SK-N-SH treated with all-trans-retinoic acid at 6 μM for 48 hours (cell line): Measurements from ENCODE around the gene CRABP2.

ENCODE experiments used
- ATAC-seq: fragments of 200-7000 bp; cut with Tn5 transposase; 3 replicates; pipeline ENCODE4 v1.9.1; 2020; ENCODE audit warnings: mild to moderate bottlenecking, moderate library complexity
- ARNTL ChIP-seq: fragments of 450-650 bp; formaldehyde crosslinking; IDR thresholded peaks from 2 replicates; pipeline ENCODE4 v1.5.0; 2020; ENCODE audit warnings: low read depth, mild to moderate bottlenecking, moderate library complexity, borderline replicate concordance
- ESRRG ChIP-seq: fragments of 250-450 bp; sonication (Bioruptor Pico); IDR thresholded peaks from 2 replicates; pipeline ENCODE4 v1.6.1; 2021; ENCODE audit warnings: mild to moderate bottlenecking
- GLIS3 ChIP-seq: fragments of 250-450 bp; sonication (Bioruptor Pico); IDR thresholded peaks from 2 replicates; pipeline ENCODE4 v1.5.0; 2020; ENCODE audit warnings: mild to moderate bottlenecking, moderate library complexity
- OSR1 ChIP-seq: fragments of 250-450 bp; sonication (Bioruptor Pico); IDR thresholded peaks from 2 replicates; pipeline ENCODE4 v1.8.0; 2022; ENCODE audit warnings: moderate library complexity, mild to moderate bottlenecking, inconsistent platforms
- PPARA ChIP-seq: fragments of 250-450 bp; sonication (Bioruptor Pico); IDR thresholded peaks from 2 replicates; pipeline ENCODE4 v1.5.0; 2020; ENCODE audit warnings: mild to moderate bottlenecking, borderline replicate concordance
- RARB ChIP-seq: fragments of 250-450 bp; sonication (Bioruptor Pico); IDR thresholded peaks from 2 replicates; pipeline ENCODE4 v1.8.0; 2021; ENCODE audit warnings: mild to moderate bottlenecking, moderate library complexity
- TCF4 ChIP-seq: fragments of 250-450 bp; sonication (Bioruptor Pico); IDR thresholded peaks from 2 replicates; pipeline ENCODE4 v1.8.0; 2021; ENCODE audit warnings: mild to moderate bottlenecking, moderate library complexity, borderline replicate concordance
- TOX ChIP-seq: fragments of 250-450 bp; sonication (Bioruptor Pico); IDR thresholded peaks from 2 replicates; pipeline ENCODE4 v1.8.0; 2021; ENCODE audit warnings: mild to moderate bottlenecking, moderate library complexity, borderline replicate concordance
- ZC3H10 ChIP-seq: fragments of 250-450 bp; sonication (Bioruptor Pico); IDR thresholded peaks from 2 replicates; pipeline ENCODE4 v1.5.1; 2021; ENCODE audit warnings: mild to moderate bottlenecking, moderate library complexity
- ZFP3 ChIP-seq: fragments of 250-450 bp; sonication (Bioruptor Pico); IDR thresholded peaks from 2 replicates; pipeline ENCODE4 v1.5.0; 2020; ENCODE audit warnings: mild to moderate bottlenecking, moderate library complexity
- ZNF70 ChIP-seq: fragments of 450-650 bp; formaldehyde crosslinking; IDR thresholded peaks from 2 replicates; pipeline ENCODE4 v1.5.0; 2020; ENCODE audit warnings: mild to moderate bottlenecking, moderate library complexity
- ZNF8 ChIP-seq: fragments of 450-650 bp; formaldehyde crosslinking; IDR thresholded peaks from 2 replicates; pipeline ENCODE4 v1.5.0; 2020; ENCODE audit warnings: mild to moderate bottlenecking, moderate library complexity
- TF ChIP-seq, protein P1 (sequence below): fragments of 250-450 bp; sonication (Bioruptor Pico); IDR thresholded peaks from 2 replicates; pipeline ENCODE4 v1.5.1; 2021; ENCODE audit warnings: mild to moderate bottlenecking, moderate library complexity
- TF ChIP-seq, protein P2 (sequence below): fragments of 250-450 bp; sonication (Bioruptor Pico); IDR thresholded peaks from 2 replicates; pipeline ENCODE4 v1.5.1; 2020; ENCODE audit warnings: low read depth, mild to moderate bottlenecking, moderate library complexity
- TF ChIP-seq, protein P3 (sequence below): fragments of 250-450 bp; sonication (Bioruptor Pico); IDR thresholded peaks from 2 replicates; pipeline ENCODE4 v1.5.0; 2020; ENCODE audit warnings: mild to moderate bottlenecking, moderate library complexity
- TF ChIP-seq, protein P4 (sequence below): fragments of 250-450 bp; sonication (Bioruptor Pico); IDR thresholded peaks from 2 replicates; pipeline ENCODE4 v1.8.0; 2021; ENCODE audit warnings: low read depth, mild to moderate bottlenecking, moderate library complexity, borderline replicate concordance
- TF ChIP-seq, protein P5 (sequence below): fragments of 250-450 bp; sonication (Bioruptor Pico); IDR thresholded peaks from 2 replicates; pipeline ENCODE4 v1.8.0; 2020; ENCODE audit warnings: mild to moderate bottlenecking, moderate library complexity, borderline replicate concordance

Gene CRABP2

DNA sequence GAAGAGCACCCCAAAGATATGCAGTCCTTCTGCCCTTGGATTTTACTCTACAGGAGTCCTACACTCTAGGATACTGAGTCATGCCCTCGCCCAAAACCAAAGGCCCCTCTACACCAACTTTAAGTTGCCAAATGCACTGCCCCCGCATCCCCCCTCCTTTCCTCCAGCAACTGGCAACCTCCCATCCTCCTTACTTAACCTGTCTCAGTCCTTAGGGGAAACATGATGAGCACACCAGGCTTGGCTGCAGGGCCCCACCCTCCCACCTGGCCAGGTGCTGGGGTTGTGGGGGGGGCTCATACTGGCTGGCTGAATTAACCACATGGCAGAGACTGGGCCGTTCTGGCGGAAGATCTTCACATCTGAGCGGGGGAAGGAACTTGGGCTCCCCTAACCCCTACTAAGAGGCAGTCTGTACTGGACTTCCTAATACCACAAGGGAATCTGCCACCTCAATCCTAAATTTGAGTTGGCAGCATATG, 44.8 kb upstream of the CRABP2 start:
- no peak for TF ChIP-seq PPARA
- no peak for TF ChIP-seq ZC3H10 (CRISPR knock-in tag)
- no peak for TF ChIP-seq ESRRG (CRISPR knock-in tag)
- no peak for TF ChIP-seq ZNF8 (CRISPR knock-in tag)
- no peak for TF ChIP-seq ARNTL (CRISPR knock-in tag)
- TF ChIP-seq RARB (CRISPR knock-in tag) = no peak
- TF ChIP-seq ZFP3 = no peak
- TF ChIP-seq TCF4 = no peak
- TF ChIP-seq, protein P1, sequence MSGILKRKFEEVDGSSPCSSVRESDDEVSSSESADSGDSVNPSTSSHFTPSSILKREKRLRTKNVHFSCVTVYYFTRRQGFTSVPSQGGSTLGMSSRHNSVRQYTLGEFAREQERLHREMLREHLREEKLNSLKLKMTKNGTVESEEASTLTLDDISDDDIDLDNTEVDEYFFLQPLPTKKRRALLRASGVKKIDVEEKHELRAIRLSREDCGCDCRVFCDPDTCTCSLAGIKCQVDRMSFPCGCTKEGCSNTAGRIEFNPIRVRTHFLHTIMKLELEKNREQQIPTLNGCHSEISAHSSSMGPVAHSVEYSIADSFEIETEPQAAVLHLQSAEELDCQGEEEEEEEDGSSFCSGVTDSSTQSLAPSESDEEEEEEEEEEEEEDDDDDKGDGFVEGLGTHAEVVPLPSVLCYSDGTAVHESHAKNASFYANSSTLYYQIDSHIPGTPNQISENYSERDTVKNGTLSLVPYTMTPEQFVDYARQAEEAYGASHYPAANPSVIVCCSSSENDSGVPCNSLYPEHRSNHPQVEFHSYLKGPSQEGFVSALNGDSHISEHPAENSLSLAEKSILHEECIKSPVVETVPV (CRISPR knock-in tag) = no peak
- ATAC-seq = no peak

DNA sequence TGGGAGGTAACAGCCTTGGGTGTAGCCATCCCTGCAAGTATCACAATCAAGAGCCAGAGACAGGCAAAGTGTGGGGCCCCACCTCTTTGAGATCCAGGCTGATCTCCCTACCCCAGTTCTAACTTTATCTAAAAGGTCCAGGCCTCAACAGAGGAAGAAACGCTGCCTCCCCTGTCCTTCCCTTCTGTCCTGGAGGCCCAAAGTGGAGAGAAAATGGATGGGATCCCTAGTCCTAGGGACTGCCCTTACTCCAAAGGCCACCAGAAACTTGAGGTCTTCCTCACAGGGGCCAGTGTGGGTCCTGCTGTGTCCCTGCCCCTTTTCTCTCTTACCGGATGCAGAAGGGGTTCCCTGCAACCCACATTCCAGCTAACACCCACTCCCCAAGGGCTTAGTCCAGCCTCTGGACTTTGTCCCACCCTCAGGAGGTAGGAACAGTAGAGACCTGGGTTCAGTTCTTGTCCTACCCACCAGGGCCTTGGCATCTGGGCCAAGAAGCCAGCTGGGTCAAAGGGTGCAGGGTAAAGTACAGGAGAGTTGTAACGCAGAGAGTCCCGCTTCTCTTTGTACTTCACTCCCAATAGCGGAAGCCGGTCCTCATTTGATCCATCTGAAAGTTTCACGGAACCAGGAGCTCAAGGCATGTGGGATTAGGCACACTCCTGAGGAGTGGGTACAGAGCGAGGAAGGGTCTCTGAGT, 44.2 kb upstream of the CRABP2 start:
- ATAC-seq = no peak
- TF ChIP-seq ZNF8 (CRISPR knock-in tag) (no peak), GLIS3 (no peak), ZNF70 (CRISPR knock-in tag) (no peak)

DNA sequence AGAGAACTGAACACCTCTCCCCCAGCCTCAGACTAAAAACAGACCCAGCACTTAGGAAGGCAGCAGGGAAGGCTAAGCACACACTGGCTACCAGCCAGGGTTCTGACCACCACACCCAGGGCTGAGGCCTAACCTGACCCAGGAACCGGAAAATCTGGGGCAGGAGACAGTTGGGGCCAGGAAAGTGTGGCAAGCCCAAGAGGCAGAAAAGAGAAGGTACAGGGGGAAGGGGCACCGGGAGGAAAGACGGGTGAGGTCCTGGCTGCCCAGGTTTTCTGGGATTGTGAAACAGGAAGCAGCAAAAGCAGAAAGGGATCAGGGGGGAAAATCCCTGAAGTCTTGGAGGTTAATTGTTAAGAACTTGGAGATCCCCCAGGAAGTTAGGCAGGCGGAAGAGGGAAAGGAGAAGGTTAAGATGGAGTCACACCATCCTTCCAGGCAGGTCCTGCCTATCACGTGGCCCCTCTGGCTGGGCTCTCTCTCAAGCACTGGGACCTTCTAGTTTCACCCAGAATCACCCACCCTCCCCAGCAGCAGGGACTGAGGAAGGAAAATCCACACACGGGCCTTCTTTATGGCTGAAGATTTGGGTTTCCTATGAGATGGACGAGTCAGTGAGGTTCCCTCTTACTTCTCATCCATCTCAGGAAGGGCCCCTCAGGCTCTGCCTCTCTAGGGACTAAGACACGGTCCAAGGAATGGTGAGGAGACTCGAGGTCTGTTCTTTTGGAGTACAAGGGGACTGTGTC, 43.5 kb upstream of the CRABP2 start:
- ATAC-seq = peak; percentile 0; the same call in 1 of the 3 replicates
- TF ChIP-seq, protein P2, sequence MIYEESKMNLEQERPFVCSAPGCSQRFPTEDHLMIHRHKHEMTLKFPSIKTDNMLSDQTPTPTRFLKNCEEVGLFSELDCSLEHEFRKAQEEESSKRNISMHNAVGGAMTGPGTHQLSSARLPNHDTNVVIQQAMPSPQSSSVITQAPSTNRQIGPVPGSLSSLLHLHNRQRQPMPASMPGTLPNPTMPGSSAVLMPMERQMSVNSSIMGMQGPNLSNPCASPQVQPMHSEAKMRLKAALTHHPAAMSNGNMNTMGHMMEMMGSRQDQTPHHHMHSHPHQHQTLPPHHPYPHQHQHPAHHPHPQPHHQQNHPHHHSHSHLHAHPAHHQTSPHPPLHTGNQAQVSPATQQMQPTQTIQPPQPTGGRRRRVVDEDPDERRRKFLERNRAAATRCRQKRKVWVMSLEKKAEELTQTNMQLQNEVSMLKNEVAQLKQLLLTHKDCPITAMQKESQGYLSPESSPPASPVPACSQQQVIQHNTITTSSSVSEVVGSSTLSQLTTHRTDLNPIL (CRISPR knock-in tag) = no peak
- TF ChIP-seq ZC3H10 (CRISPR knock-in tag) = no peak

DNA sequence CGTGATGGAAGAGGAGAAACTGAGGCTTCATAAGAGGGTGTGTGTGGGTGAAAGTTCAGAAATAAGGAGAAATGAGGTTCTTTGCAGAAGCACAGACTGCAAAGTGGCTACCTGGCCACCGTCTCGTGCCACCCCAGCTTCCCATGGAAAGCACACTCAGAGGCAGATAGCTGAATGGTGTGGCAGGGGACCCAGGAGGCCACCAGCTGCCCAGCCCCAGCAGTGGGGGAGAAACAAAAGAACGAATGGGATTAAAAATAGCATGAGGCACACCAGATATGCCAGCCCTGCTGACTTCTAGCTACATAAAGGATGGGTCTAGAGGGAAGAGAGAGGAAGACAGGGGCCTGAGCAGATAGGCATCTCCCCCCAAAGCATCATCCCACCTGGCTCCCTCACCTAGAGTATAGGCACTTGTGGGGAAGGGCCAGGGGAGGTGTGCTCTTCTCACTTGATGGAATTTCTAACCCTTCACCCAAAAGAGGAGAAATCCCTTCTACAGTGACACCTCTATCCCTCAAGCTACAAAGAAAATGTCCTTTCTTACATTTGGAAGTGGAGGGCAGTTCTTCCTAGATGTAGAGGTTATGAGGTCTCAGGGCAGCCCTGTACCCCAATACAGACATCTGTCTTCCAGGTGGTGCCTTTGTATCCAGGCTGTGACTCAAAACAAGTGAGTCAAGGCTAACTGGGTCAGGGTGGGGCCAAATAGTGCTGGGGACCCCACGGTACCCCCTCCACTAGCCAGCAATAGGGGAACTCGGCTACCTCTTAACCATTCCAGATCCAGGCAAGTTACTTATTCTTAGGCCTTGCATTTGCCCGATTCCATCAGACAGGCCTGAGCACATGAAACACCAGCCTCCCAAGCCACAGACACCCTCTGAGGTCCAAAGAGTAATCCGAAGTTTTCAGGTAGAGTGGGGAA, 42.6 kb upstream of the CRABP2 start:
- ATAC-seq = peak; percentile 2; the same call in 1 of the 3 replicates
- TF ChIP-seq OSR1 (CRISPR knock-in tag) (0 out of 2 replicates have a peak, but pooled peaks have one; percentile 29), ZNF8 (CRISPR knock-in tag) (no peak)

DNA sequence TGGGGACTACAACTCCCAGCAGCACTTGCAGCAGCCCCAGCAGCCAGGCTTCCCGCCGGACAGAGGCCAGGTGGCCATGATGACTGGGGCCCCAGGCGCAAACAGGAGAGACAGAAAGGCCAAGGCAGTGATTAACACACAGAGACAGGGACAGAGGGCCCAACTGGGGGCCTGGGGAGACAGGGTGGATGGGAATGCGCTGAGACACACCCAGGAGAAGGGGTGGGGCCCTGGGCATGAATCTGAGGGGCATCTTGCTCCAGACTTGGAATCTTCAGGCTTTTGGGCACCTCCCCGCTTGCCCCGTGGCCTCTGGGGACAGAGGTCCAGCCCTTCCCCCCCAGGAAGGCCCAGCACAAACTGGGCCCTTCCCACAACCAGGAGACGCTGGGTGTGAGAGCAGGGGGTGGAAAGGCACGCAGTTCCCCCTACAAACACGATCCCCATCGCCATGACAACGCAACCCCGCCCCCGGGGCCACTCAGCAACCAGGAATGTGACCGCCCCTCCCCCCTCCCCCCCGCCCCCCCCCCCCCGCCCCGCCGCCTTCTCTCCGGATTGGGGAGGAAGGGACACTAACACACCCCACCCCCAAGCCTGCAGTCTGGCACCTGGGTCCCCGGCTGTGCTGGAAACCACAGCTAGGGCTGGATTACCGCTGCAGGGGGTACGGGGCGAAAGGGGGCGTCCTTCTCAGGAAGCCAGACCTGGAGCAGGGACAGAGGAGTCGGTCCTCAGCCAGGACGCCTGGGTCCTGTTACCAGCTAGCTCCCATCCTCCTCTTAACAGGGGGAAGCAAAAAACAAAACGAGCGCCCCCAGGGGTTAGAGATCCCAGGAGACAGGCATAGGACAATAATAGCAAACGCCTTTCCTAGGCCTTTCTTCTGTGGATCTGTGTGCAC, 41.6 kb upstream of the CRABP2 start:
- no peak for TF ChIP-seq TCF4
- TF ChIP-seq, protein P3, sequence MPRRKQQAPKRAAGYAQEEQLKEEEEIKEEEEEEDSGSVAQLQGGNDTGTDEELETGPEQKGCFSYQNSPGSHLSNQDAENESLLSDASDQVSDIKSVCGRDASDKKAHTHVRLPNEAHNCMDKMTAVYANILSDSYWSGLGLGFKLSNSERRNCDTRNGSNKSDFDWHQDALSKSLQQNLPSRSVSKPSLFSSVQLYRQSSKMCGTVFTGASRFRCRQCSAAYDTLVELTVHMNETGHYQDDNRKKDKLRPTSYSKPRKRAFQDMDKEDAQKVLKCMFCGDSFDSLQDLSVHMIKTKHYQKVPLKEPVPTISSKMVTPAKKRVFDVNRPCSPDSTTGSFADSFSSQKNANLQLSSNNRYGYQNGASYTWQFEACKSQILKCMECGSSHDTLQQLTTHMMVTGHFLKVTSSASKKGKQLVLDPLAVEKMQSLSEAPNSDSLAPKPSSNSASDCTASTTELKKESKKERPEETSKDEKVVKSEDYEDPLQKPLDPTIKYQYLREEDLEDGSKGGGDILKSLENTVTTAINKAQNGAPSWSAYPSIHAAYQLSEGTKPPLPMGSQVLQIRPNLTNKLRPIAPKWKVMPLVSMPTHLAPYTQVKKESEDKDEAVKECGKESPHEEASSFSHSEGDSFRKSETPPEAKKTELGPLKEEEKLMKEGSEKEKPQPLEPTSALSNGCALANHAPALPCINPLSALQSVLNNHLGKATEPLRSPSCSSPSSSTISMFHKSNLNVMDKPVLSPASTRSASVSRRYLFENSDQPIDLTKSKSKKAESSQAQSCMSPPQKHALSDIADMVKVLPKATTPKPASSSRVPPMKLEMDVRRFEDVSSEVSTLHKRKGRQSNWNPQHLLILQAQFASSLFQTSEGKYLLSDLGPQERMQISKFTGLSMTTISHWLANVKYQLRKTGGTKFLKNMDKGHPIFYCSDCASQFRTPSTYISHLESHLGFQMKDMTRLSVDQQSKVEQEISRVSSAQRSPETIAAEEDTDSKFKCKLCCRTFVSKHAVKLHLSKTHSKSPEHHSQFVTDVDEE (CRISPR knock-in tag) = no peak
- TF ChIP-seq, protein P4, sequence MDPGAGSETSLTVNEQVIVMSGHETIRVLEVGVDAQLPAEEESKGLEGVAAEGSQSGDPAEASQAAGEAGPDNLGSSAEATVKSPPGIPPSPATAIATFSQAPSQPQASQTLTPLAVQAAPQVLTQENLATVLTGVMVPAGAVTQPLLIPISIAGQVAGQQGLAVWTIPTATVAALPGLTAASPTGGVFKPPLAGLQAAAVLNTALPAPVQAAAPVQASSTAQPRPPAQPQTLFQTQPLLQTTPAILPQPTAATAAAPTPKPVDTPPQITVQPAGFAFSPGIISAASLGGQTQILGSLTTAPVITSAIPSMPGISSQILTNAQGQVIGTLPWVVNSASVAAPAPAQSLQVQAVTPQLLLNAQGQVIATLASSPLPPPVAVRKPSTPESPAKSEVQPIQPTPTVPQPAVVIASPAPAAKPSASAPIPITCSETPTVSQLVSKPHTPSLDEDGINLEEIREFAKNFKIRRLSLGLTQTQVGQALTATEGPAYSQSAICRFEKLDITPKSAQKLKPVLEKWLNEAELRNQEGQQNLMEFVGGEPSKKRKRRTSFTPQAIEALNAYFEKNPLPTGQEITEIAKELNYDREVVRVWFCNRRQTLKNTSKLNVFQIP (CRISPR knock-in tag) = no peak; the same call in 1 of the 2 replicates
- no peak for TF ChIP-seq GLIS3
- TF ChIP-seq TOX = no peak
- no peak for TF ChIP-seq OSR1 (CRISPR knock-in tag)
- TF ChIP-seq, protein P5, sequence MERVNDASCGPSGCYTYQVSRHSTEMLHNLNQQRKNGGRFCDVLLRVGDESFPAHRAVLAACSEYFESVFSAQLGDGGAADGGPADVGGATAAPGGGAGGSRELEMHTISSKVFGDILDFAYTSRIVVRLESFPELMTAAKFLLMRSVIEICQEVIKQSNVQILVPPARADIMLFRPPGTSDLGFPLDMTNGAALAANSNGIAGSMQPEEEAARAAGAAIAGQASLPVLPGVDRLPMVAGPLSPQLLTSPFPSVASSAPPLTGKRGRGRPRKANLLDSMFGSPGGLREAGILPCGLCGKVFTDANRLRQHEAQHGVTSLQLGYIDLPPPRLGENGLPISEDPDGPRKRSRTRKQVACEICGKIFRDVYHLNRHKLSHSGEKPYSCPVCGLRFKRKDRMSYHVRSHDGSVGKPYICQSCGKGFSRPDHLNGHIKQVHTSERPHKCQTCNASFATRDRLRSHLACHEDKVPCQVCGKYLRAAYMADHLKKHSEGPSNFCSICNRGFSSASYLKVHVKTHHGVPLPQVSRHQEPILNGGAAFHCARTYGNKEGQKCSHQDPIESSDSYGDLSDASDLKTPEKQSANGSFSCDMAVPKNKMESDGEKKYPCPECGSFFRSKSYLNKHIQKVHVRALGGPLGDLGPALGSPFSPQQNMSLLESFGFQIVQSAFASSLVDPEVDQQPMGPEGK (CRISPR knock-in tag) = peak; percentile 50; the same call in 1 of the 2 replicates

More for the DNA sequence above, 41.6 kb upstream of the CRABP2 start:
- ATAC-seq = peak; percentile 64
